Stimulated activated CD8-positive, alpha-beta memory T cell treated with anti-CD3 and anti-CD28 coated beads, Interleukin-12 subunit alpha, Interleukin-12 subunit beta, amount 100 ng/mL, for 4 hours (primary cell): Measurements from ENCODE around the gene BAIAP3.

Experiments used
- DNase-seq: peaks from one replicate; pipeline ENCODE4 v3.0.0-alpha.2; 2020; ENCODE audit warnings: low read depth

BAIAP3 gene

GRCh38 chr16:1332618-1333148, 762 bp upstream of the BAIAP3 start:
- no peak for DNase-seq

- DNase-seq = no peak
Measured at GRCh38 chr16:1333854-1334700, 632 bp downstream of the BAIAP3 start.

GRCh38 chr16:1334739-1335138, 1.3 kb downstream of the BAIAP3 start:
- DNase-seq = no peak

- DNase-seq = no peak
Measured at GRCh38 chr16:1335211-1335971, 1.9 kb downstream of the BAIAP3 start.

- DNase-seq = no peak
Measured at GRCh38 chr16:1335996-1336395, 2.6 kb downstream of the BAIAP3 start.

GRCh38 chr16:1336619-1337018, 3.2 kb downstream of the BAIAP3 start:
- DNase-seq = no peak

GRCh38 chr16:1337486-1337885, 4.0 kb downstream of the BAIAP3 start:
- no peak for DNase-seq

GRCh38 chr16:1338119-1338730, 4.8 kb downstream of the BAIAP3 start:
- DNase-seq = no peak

GRCh38 chr16:1338855-1339675, 5.6 kb downstream of the BAIAP3 start:
- no peak for DNase-seq

GRCh38 chr16:1340730-1341494, 7.5 kb downstream of the BAIAP3 start:
- no peak for DNase-seq

GRCh38 chr16:1341495-1342420, 8.3 kb downstream of the BAIAP3 start:
- no peak for DNase-seq

- DNase-seq = peak; percentile 83
Measured at GRCh38 chr16:1342526-1343427, 9.3 kb downstream of the BAIAP3 start.

- no peak for DNase-seq
Measured at GRCh38 chr16:1343428-1344242, 10.2 kb downstream of the BAIAP3 start.

GRCh38 chr16:1344499-1344898, 11.1 kb downstream of the BAIAP3 start:
- DNase-seq = no peak

GRCh38 chr16:1345087-1345486, 11.6 kb downstream of the BAIAP3 start:
- no peak for DNase-seq

GRCh38 chr16:1345651-1346421, 12.4 kb downstream of the BAIAP3 start:
- DNase-seq = no peak
